ENCODE data around the gene C2orf49.
"Not testable (repeated sequence)": the region's sequence is repeated elsewhere in the genome, so short reads cannot be mapped to it uniquely, and the experiment has no call there.

C2orf49 gene

GRCh38 chr2:105320651-105321215 is 16.6 kb upstream of the C2orf49 start:
- peak overlapping the region; percentile 9 for H3K4me3 ChIP-seq (ENCODE audit: low read length)
- TF ChIP-seq, protein P1, sequence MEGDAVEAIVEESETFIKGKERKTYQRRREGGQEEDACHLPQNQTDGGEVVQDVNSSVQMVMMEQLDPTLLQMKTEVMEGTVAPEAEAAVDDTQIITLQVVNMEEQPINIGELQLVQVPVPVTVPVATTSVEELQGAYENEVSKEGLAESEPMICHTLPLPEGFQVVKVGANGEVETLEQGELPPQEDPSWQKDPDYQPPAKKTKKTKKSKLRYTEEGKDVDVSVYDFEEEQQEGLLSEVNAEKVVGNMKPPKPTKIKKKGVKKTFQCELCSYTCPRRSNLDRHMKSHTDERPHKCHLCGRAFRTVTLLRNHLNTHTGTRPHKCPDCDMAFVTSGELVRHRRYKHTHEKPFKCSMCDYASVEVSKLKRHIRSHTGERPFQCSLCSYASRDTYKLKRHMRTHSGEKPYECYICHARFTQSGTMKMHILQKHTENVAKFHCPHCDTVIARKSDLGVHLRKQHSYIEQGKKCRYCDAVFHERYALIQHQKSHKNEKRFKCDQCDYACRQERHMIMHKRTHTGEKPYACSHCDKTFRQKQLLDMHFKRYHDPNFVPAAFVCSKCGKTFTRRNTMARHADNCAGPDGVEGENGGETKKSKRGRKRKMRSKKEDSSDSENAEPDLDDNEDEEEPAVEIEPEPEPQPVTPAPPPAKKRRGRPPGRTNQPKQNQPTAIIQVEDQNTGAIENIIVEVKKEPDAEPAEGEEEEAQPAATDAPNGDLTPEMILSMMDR (conservative IDR thresholded peaks at IDR 0.05; ENCODE audit: low read depth, low read length), result no peak
- DNase-seq (ENCODE audit: low read depth), result peak; percentile 91

- H3K4me3 ChIP-seq (ENCODE audit: low read length), result no peak overlapping the region
- no peak for DNase-seq (ENCODE audit: low read depth)
- TF ChIP-seq, protein P1 (conservative IDR thresholded peaks at IDR 0.05; ENCODE audit: low read depth, low read length), result no peak
Measured at GRCh38 chr2:105321875-105322646, 15.3 kb upstream of the C2orf49 start.

- H3K4me3 ChIP-seq (ENCODE audit: low read length), result no peak overlapping the region
- no peak for DNase-seq (ENCODE audit: low read depth)
- TF ChIP-seq, protein P1 (conservative IDR thresholded peaks at IDR 0.05; ENCODE audit: low read depth, low read length), result no peak
Measured at GRCh38 chr2:105323111-105323510, 14.2 kb upstream of the C2orf49 start.

- TF ChIP-seq, protein P1 (conservative IDR thresholded peaks at IDR 0.05; ENCODE audit: low read depth, low read length), result no peak
- DNase-seq (ENCODE audit: low read depth), result no peak
- H3K4me3 ChIP-seq (ENCODE audit: low read length), result no peak overlapping the region
Measured at GRCh38 chr2:105324101-105324500, 13.2 kb upstream of the C2orf49 start.

GRCh38 chr2:105324732-105325131 is 12.6 kb upstream of the C2orf49 start:
- no peak overlapping the region for H3K4me3 ChIP-seq (ENCODE audit: low read length)
- DNase-seq (ENCODE audit: low read depth), result peak; percentile 92
- TF ChIP-seq, protein P1 (conservative IDR thresholded peaks at IDR 0.05; ENCODE audit: low read depth, low read length), result no peak

- TF ChIP-seq, protein P1 (conservative IDR thresholded peaks at IDR 0.05; ENCODE audit: low read depth, low read length), result no peak
- no peak for DNase-seq (ENCODE audit: low read depth)
Measured at GRCh38 chr2:105325389-105325963, 11.9 kb upstream of the C2orf49 start.

DNA sequence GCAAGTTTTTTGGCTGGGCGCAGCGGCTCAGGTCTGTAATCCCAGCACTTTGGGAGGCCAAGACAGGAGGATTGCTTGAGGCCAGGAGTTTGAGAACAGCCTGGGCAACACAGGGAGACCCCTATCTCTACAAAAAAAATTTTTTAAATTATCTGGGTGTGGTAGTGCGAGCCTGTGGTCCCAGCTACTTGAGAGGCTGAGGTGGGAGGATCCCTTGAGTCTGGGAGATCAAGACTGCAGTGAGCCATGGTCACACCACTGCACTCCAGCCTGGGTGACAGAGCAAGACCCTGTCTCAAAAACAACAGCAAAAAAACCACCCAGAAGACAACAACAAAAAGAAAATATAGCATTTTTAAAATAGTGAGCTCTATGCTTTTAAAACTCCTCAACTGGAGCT is 10.1 kb upstream of the C2orf49 start:
- H3K4me3 ChIP-seq (ENCODE audit: low read length); DNase-seq (ENCODE audit: low read depth): not testable (repeated sequence)

More at GRCh38 chr2:105325389-105325963, 11.9 kb upstream of the C2orf49 start:
- H3K4me3 ChIP-seq (ENCODE audit: low read length), result no peak overlapping the region
